ENCODE data around the gene DIDO1.
A peak's percentile ranks its signal among the peaks of the same experiment; 100 is the strongest.

The DIDO1 gene

GRCh38 chr20:62938105-62938888 lies 12.0 kb upstream of the DIDO1 start, which contains the start of gene GID8:
Gene GID8 (plus strand): TSS chr20:62938147. CDS start chr20:62941503, 3,356 bp downstream.
- Histone ChIP-seq H3K9me3 (ENCODE audit: low read length) (no peaks in the 10 kb centered on the region), H3K4me1 (ENCODE audit: insufficient read depth, low read length) (peaks cover 18% of the 10 kb centered on the region), H2AFZ (ENCODE audit: low read depth, low read length) (no peak within 1 kb of the TSS), H3K4me3 (ENCODE audit: low read length) (peak within 1 kb of the TSS; percentile 94), H3K36me3 (ENCODE audit: insufficient read depth, low read length) (peaks cover 50% of the 10 kb centered on the region), H3K27me3 (ENCODE audit: insufficient read depth, low read length) (no peaks in the 10 kb centered on the region)

GRCh38 chr20:62937268-62938104 lies 11.2 kb upstream of the DIDO1 start:
- Histone ChIP-seq H3K4me3 (ENCODE audit: low read length) (peak overlapping the region; percentile 94), H3K4me1 (ENCODE audit: insufficient read depth, low read length) (peaks cover 18% of the 10 kb centered on the region), H3K9me3 (ENCODE audit: low read length) (no peaks in the 10 kb centered on the region), H3K36me3 (ENCODE audit: insufficient read depth, low read length) (peaks cover 44% of the 10 kb centered on the region), H2AFZ (ENCODE audit: low read depth, low read length) (no peak overlapping the region), H3K27me3 (ENCODE audit: insufficient read depth, low read length) (no peaks in the 10 kb centered on the region)

GRCh38 chr20:62935968-62936585 lies 9.8 kb upstream of the DIDO1 start:
- Histone ChIP-seq H3K9me3 (ENCODE audit: low read length) (no peaks in the 10 kb centered on the region), H3K4me3 (ENCODE audit: low read length) (peak overlapping the region; percentile 94), H3K27me3 (ENCODE audit: insufficient read depth, low read length) (no peaks in the 10 kb centered on the region), H3K36me3 (ENCODE audit: insufficient read depth, low read length) (peaks cover 30% of the 10 kb centered on the region), H3K4me1 (ENCODE audit: insufficient read depth, low read length) (peaks cover 18% of the 10 kb centered on the region), H2AFZ (ENCODE audit: low read depth, low read length) (no peak overlapping the region)

GRCh38 chr20:62935204-62935967 lies 9.1 kb upstream of the DIDO1 start:
- Histone ChIP-seq H3K36me3 (ENCODE audit: insufficient read depth, low read length) (peaks cover 27% of the 10 kb centered on the region), H3K4me1 (ENCODE audit: insufficient read depth, low read length) (peaks cover 18% of the 10 kb centered on the region), H3K27me3 (ENCODE audit: insufficient read depth, low read length) (no peaks in the 10 kb centered on the region), H3K9me3 (ENCODE audit: low read length) (no peaks in the 10 kb centered on the region), H3K4me3 (ENCODE audit: low read length) (no peak overlapping the region), H2AFZ (ENCODE audit: low read depth, low read length) (no peak overlapping the region)

- no peak overlapping the region for H3K4me3 ChIP-seq (ENCODE audit: low read length)
- H3K27me3 ChIP-seq (ENCODE audit: insufficient read depth, low read length): no peaks in the 10 kb centered on the region
- no peak overlapping the region for H2AFZ ChIP-seq (ENCODE audit: low read depth, low read length)
- H3K36me3 ChIP-seq (ENCODE audit: insufficient read depth, low read length): peaks cover 27% of the 10 kb centered on the region
- no peaks in the 10 kb centered on the region for H3K9me3 ChIP-seq (ENCODE audit: low read length)
- peaks cover 9% of the 10 kb centered on the region for H3K4me1 ChIP-seq (ENCODE audit: insufficient read depth, low read length)
Observed at GRCh38 chr20:62933966-62934365, 7.7 kb upstream of the DIDO1 start.

- H3K9me3 ChIP-seq (ENCODE audit: low read length): no peaks in the 10 kb centered on the region
- H3K4me3 ChIP-seq (ENCODE audit: low read length): no peak overlapping the region
- no peaks in the 10 kb centered on the region for H3K27me3 ChIP-seq (ENCODE audit: insufficient read depth, low read length)
- H3K4me1 ChIP-seq (ENCODE audit: insufficient read depth, low read length): peaks cover 16% of the 10 kb centered on the region
- peaks cover 27% of the 10 kb centered on the region for H3K36me3 ChIP-seq (ENCODE audit: insufficient read depth, low read length)
- H2AFZ ChIP-seq (ENCODE audit: low read depth, low read length): no peak overlapping the region
Observed at GRCh38 chr20:62931464-62931863, 5.2 kb upstream of the DIDO1 start.

- Histone ChIP-seq H3K9me3 (ENCODE audit: low read length) (no peaks in the 10 kb centered on the region), H3K4me3 (ENCODE audit: low read length) (no peak overlapping the region)
Observed at GRCh38 chr20:62929051-62929538, 2.8 kb upstream of the DIDO1 start.

GRCh38 chr20:62928246-62928939 lies 2.1 kb upstream of the DIDO1 start:
- no peaks in the 10 kb centered on the region for H3K9me3 ChIP-seq (ENCODE audit: low read length)
- H3K4me1 ChIP-seq (ENCODE audit: insufficient read depth, low read length): peaks cover 27% of the 10 kb centered on the region
- no peak overlapping the region for H3K4me3 ChIP-seq (ENCODE audit: low read length)
- peaks cover 3% of the 10 kb centered on the region for H3K36me3 ChIP-seq (ENCODE audit: insufficient read depth, low read length)
- H3K27me3 ChIP-seq (ENCODE audit: insufficient read depth, low read length): no peaks in the 10 kb centered on the region
- no peak overlapping the region for H2AFZ ChIP-seq (ENCODE audit: low read depth, low read length)

More at GRCh38 chr20:62929051-62929538, 2.8 kb upstream of the DIDO1 start:
- Histone ChIP-seq H2AFZ (ENCODE audit: low read depth, low read length) (no peak overlapping the region), H3K27me3 (ENCODE audit: insufficient read depth, low read length) (no peaks in the 10 kb centered on the region), H3K4me1 (ENCODE audit: insufficient read depth, low read length) (peaks cover 21% of the 10 kb centered on the region), H3K36me3 (ENCODE audit: insufficient read depth, low read length) (peaks cover 8% of the 10 kb centered on the region)

GRCh38 chr20:62927128-62927705 lies 912 bp upstream of the DIDO1 start:
- no peak overlapping the region for H2AFZ ChIP-seq (ENCODE audit: low read depth, low read length)
- H3K4me1 ChIP-seq (ENCODE audit: insufficient read depth, low read length): peaks cover 27% of the 10 kb centered on the region
- H3K9me3 ChIP-seq (ENCODE audit: low read length): no peaks in the 10 kb centered on the region
- no peaks in the 10 kb centered on the region for H3K36me3 ChIP-seq (ENCODE audit: insufficient read depth, low read length)
- H3K27me3 ChIP-seq (ENCODE audit: insufficient read depth, low read length): no peaks in the 10 kb centered on the region
- H3K4me3 ChIP-seq (ENCODE audit: low read length): peak overlapping the region; percentile 95

GRCh38 chr20:62925420-62926228 lies 681 bp downstream of the DIDO1 start:
- no peaks in the 10 kb centered on the region for H3K36me3 ChIP-seq (ENCODE audit: insufficient read depth, low read length)
- H2AFZ ChIP-seq (ENCODE audit: low read depth, low read length): no peak overlapping the region
- H3K9me3 ChIP-seq (ENCODE audit: low read length): no peaks in the 10 kb centered on the region
- no peaks in the 10 kb centered on the region for H3K27me3 ChIP-seq (ENCODE audit: insufficient read depth, low read length)
- peak overlapping the region; percentile 95 for H3K4me3 ChIP-seq (ENCODE audit: low read length)
- peaks cover 32% of the 10 kb centered on the region for H3K4me1 ChIP-seq (ENCODE audit: insufficient read depth, low read length)

- H3K9me3 ChIP-seq (ENCODE audit: low read length): no peaks in the 10 kb centered on the region
- H3K4me1 ChIP-seq (ENCODE audit: insufficient read depth, low read length): peaks cover 37% of the 10 kb centered on the region
- no peaks in the 10 kb centered on the region for H3K36me3 ChIP-seq (ENCODE audit: insufficient read depth, low read length)
- no peaks in the 10 kb centered on the region for H3K27me3 ChIP-seq (ENCODE audit: insufficient read depth, low read length)
- no peak overlapping the region for H2AFZ ChIP-seq (ENCODE audit: low read depth, low read length)
- H3K4me3 ChIP-seq (ENCODE audit: low read length): peak overlapping the region; percentile 95
Observed at GRCh38 chr20:62925076-62925419, 1.3 kb downstream of the DIDO1 start.

All from neuron (in vitro differentiated cells).